Nephron (organoid): ENCODE data around the gene LEMD2.

Experiments used
- H3K27ac Mint-ChIP-seq, 3 experiments: 2 replicates each; pipeline ENCODE4 v1.8.0; 2020; ENCODE audit warnings: mixed read lengths in 3 of 3, mild to moderate bottlenecking in 2 of 3, moderate library complexity in 1 of 3
- H3K27me3 Mint-ChIP-seq: 2 replicates; pipeline ENCODE4 v1.8.0; 2021; ENCODE audit warnings: low read depth, mild to moderate bottlenecking, moderate library complexity, mixed read lengths
- H3K36me3 Mint-ChIP-seq: 2 replicates; pipeline ENCODE4 v1.8.0; 2020; ENCODE audit warnings: low read depth, mixed read lengths
- H3K4me1 Mint-ChIP-seq: 2 replicates; pipeline ENCODE4 v1.8.0; 2020; ENCODE audit warnings: mixed read lengths
- H3K4me3 Mint-ChIP-seq, 3 experiments: 2 replicates each; pipeline ENCODE4 v1.8.0; 2020; ENCODE audit warnings: mild to moderate bottlenecking in 3 of 3, mixed read lengths in 3 of 3, moderate library complexity in 2 of 3
- H3K9me3 Mint-ChIP-seq: 2 replicates; pipeline ENCODE4 v1.8.0; 2020; ENCODE audit warnings: mixed read lengths
- TF ChIP-seq, protein P1 (sequence below), 3 experiments: fragments of 200-600 bp; sonication (generic); IDR thresholded peaks; one replicate each; pipeline ENCODE4 v1.5.0; 2021; ENCODE audit warnings: antibody characterized with exemption in 3 of 3; ENCODE audit not compliant: unreplicated experiment in 3 of 3

The LEMD2 gene

DNA sequence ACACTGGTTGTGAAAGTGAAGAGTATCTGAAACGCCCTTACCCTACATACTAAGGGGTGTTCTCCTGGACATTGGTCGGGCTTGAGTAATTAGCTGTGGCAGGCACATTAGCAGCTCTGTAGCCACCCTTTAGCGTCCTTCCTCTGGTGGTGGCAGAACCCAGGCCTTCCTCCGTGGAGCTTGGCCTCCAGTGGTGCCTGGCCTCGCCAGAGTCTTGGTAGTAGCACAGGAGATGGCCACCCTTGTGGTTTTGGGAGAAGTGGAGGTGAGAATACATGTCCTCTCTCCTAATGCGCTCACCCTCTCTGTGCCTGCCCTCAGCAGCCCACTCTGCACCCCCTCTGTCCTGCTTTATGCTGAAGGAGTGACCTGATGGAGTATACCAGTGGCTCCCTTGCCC is 59.9 kb downstream of the LEMD2 start:
- TF ChIP-seq, protein P1, sequence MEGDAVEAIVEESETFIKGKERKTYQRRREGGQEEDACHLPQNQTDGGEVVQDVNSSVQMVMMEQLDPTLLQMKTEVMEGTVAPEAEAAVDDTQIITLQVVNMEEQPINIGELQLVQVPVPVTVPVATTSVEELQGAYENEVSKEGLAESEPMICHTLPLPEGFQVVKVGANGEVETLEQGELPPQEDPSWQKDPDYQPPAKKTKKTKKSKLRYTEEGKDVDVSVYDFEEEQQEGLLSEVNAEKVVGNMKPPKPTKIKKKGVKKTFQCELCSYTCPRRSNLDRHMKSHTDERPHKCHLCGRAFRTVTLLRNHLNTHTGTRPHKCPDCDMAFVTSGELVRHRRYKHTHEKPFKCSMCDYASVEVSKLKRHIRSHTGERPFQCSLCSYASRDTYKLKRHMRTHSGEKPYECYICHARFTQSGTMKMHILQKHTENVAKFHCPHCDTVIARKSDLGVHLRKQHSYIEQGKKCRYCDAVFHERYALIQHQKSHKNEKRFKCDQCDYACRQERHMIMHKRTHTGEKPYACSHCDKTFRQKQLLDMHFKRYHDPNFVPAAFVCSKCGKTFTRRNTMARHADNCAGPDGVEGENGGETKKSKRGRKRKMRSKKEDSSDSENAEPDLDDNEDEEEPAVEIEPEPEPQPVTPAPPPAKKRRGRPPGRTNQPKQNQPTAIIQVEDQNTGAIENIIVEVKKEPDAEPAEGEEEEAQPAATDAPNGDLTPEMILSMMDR (IDR thresholded peaks at IDR 0.05; ENCODE audit: unreplicated experiment in 3 of 3), result no peak
- peaks cover 13% of the 10 kb centered on the region for H3K4me1 Mint-ChIP-seq
- H3K36me3 Mint-ChIP-seq, result no peaks in the 10 kb centered on the region
- peaks cover 27% of the 10 kb centered on the region for H3K27me3 Mint-ChIP-seq
- H3K27ac Mint-ChIP-seq, result no peak overlapping the region
- H3K9me3 Mint-ChIP-seq, result no peaks in the 10 kb centered on the region
- no peak overlapping the region for H3K4me3 Mint-ChIP-seq

DNA sequence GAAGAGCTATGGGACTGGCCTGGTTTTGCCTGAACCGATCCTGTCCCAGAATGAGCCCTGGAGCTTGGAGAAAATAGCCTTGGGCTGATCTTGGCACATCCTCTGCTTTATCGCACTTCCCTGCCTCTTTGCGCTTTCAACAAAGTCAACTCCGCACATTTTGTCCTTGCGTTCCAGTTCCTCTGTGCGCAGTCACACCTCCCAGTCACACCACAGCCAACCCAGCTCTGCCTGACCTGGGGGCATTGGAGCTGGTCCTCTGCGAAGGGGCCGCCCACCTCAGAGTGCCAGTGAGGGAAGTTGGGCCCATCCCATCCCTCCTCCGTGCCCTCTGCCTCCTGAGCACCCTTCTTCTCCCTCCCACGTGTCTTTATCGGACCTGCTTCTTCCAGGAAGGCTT is 60.5 kb downstream of the LEMD2 start:
- H3K27ac Mint-ChIP-seq, result no peak overlapping the region
- peaks cover 18% of the 10 kb centered on the region for H3K4me1 Mint-ChIP-seq
- TF ChIP-seq, protein P1 (IDR thresholded peaks at IDR 0.05; ENCODE audit: unreplicated experiment in 3 of 3), result no peak
- no peak overlapping the region for H3K4me3 Mint-ChIP-seq
- peaks cover 27% of the 10 kb centered on the region for H3K27me3 Mint-ChIP-seq
- H3K36me3 Mint-ChIP-seq, result no peaks in the 10 kb centered on the region
- no peaks in the 10 kb centered on the region for H3K9me3 Mint-ChIP-seq

DNA sequence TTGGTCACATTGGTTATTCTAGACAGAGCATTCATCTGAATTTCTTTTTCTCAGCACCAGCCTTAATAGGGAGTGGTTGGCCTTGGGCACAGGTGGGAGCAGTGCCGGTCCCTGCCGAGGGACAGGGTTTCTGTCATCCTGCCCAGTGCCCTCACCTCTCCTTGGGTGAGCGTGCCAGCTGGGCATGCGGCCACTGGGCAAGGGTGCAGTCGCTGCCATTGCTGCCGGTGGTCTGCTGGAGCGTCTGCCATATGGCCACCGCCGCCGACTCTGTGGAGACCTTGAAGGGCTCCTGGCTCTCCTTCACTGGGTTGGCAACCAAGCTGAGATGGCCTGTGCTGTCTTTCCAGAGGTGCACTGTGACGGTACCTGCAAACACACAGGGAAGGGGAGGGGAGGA is 61.0 kb downstream of the LEMD2 start:
- TF ChIP-seq, protein P1 (IDR thresholded peaks at IDR 0.05; ENCODE audit: unreplicated experiment in 3 of 3), result no peak
- H3K4me3 Mint-ChIP-seq, result no peak overlapping the region

DNA sequence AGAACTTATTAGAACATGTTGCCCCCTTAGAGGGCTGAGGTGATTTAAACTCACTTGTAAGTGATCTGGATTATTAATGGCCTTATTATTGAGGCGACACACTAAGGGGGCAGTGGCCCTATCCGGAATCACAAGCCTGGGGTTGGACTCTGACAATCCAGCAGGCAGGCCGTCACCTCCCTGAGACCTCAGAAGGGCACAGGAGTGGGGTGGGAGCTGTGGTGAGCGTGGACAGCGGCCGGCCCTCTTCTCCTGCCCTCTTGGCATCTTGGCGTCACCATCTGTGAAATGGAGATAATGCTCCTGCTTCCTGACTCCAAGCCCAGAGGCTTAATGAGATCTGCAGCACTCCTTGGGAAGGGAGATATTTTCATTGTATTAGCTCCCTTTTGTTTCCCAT is 61.8 kb downstream of the LEMD2 start:
- TF ChIP-seq, protein P1 (IDR thresholded peaks at IDR 0.05; ENCODE audit: unreplicated experiment in 3 of 3), result no peak
- H3K27me3 Mint-ChIP-seq, result peaks cover 28% of the 10 kb centered on the region
- no peak overlapping the region for H3K27ac Mint-ChIP-seq
- no peaks in the 10 kb centered on the region for H3K36me3 Mint-ChIP-seq
- no peaks in the 10 kb centered on the region for H3K9me3 Mint-ChIP-seq
- peaks cover 31% of the 10 kb centered on the region for H3K4me1 Mint-ChIP-seq
- no peak overlapping the region for H3K4me3 Mint-ChIP-seq

More for the DNA sequence above, 61.0 kb downstream of the LEMD2 start:
- H3K27ac Mint-ChIP-seq, result no peak overlapping the region
- H3K9me3 Mint-ChIP-seq, result no peaks in the 10 kb centered on the region
- no peaks in the 10 kb centered on the region for H3K36me3 Mint-ChIP-seq
- peaks cover 23% of the 10 kb centered on the region for H3K4me1 Mint-ChIP-seq
- H3K27me3 Mint-ChIP-seq, result peaks cover 27% of the 10 kb centered on the region

DNA sequence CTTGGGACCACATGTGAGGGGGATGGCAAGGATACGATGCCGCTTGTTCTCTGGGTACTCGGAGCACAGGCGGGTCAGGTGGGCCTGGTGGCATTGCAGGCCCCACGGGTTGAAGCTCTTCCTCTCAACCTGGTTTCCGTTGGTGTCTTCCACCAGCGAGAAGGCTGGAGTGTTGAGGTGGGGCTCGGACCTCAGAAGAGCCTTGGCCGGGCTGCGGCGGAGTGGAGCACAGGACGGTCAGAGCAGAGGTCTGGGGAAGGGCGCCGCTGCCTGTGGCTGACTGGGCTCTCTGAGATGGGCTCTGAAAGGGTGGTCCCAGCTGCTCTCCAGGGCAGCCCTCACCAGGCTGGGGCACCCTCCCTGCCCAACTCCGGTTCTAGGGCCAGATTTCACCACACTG is 62.2 kb downstream of the LEMD2 start:
- H3K9me3 Mint-ChIP-seq, result no peaks in the 10 kb centered on the region
- H3K4me1 Mint-ChIP-seq, result peaks cover 31% of the 10 kb centered on the region
- H3K4me3 Mint-ChIP-seq, result no peak overlapping the region
- H3K36me3 Mint-ChIP-seq, result no peaks in the 10 kb centered on the region
- peaks cover 31% of the 10 kb centered on the region for H3K27me3 Mint-ChIP-seq
- TF ChIP-seq, protein P1 (IDR thresholded peaks at IDR 0.05; ENCODE audit: unreplicated experiment in 3 of 3), result no peak
- no peak overlapping the region for H3K27ac Mint-ChIP-seq

DNA sequence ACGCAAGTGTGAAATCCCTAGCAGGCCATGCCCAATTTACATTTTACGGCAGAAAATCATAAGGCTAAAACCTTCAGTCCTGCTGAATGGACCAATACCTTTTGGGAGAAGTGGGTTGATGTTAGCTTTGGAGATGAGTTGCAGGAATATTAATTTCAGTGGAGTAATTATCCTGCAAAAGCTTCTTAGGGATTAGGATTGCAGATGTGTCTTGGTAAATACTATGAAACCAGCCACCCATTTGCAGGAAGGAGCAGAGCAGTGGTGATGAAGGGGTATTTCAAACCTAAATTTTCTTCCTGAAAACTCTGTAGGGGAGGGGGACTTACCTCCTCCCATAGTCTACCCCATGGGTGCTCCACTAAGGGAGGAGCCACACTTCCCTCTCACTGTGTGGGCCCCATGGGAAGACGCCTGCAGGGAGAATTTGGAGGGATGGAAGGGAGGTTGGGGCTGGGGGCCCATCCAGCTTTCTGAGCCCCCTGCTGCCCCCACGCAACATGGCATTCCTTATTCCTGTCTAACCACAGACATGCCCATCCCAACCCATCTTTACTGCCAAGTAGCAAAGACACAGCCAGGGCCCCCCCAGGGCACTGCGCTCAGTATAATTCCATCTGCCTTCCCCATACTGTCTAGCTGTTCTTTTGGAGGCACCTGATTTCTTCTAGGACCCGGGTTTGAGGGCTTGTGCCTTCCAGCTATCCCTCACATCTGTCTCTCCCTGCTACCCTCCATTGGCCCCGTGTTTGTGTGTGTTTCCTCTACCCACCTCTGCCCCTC is 62.8 kb downstream of the LEMD2 start:
- Mint-ChIP-seq H3K27ac (no peak overlapping the region), H3K4me1 (peaks cover 31% of the 10 kb centered on the region), H3K36me3 (no peaks in the 10 kb centered on the region), H3K9me3 (no peaks in the 10 kb centered on the region), H3K27me3 (peaks cover 31% of the 10 kb centered on the region), H3K4me3 (no peak overlapping the region)
- TF ChIP-seq, protein P1 (IDR thresholded peaks at IDR 0.05; ENCODE audit: unreplicated experiment in 3 of 3), result no peak
